ENCODE measurements around the gene TRPM7.

The TRPM7 gene

DNA sequence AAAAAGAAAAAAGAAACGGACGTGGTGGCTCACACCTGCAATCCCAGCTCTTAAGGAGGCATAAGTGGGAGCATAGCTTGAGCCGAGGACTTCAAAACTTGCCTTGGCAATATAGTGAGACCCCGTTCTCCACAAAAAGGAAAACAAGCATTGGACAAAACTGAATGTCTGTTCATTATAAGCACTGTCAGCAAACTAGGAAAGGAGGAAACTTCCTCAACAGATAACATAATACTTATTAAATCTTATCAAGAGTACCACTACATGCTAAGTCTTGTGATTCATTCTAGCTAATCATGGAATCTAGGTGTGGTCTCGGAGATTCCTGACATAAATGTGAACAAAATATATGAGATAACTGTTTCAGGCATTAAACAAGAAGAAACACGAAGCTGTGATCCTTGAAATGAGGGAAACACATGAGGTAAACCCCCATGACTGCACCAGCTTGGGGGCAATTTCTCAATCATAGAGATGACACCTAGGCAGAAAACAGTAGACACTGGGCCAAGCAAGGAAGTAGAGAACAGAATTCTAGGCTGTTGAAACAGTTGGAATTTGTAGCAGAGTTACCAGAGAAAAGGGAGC is 33.3 kb downstream of the TRPM7 start:
- no peak overlapping the region for H3K27ac ChIP-seq
- TF ChIP-seq, protein P1, sequence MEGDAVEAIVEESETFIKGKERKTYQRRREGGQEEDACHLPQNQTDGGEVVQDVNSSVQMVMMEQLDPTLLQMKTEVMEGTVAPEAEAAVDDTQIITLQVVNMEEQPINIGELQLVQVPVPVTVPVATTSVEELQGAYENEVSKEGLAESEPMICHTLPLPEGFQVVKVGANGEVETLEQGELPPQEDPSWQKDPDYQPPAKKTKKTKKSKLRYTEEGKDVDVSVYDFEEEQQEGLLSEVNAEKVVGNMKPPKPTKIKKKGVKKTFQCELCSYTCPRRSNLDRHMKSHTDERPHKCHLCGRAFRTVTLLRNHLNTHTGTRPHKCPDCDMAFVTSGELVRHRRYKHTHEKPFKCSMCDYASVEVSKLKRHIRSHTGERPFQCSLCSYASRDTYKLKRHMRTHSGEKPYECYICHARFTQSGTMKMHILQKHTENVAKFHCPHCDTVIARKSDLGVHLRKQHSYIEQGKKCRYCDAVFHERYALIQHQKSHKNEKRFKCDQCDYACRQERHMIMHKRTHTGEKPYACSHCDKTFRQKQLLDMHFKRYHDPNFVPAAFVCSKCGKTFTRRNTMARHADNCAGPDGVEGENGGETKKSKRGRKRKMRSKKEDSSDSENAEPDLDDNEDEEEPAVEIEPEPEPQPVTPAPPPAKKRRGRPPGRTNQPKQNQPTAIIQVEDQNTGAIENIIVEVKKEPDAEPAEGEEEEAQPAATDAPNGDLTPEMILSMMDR (conservative IDR thresholded peaks at IDR 0.05) = no peak

DNA sequence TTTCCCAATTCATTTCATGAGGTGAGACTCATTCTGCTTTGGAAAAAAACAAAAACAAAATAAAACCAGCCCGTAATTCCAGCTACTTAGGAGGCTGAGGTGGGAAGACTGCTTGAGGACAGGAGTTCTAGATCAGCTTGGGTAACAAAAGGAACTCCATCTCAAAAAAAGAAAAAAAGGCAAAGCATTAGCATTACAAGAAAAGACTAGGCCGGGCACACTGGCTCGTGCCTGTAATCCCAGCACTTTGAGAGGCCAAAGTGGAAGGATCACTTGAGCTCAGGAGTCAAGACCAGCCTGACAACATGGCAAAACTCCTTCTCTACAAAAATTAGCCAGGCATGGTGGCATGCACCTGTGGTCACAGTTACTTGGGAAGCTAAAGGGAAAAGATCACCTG is 33.9 kb downstream of the TRPM7 start:
- no peak overlapping the region for H3K27ac ChIP-seq
- TF ChIP-seq, protein P1 (conservative IDR thresholded peaks at IDR 0.05) = no peak

DNA sequence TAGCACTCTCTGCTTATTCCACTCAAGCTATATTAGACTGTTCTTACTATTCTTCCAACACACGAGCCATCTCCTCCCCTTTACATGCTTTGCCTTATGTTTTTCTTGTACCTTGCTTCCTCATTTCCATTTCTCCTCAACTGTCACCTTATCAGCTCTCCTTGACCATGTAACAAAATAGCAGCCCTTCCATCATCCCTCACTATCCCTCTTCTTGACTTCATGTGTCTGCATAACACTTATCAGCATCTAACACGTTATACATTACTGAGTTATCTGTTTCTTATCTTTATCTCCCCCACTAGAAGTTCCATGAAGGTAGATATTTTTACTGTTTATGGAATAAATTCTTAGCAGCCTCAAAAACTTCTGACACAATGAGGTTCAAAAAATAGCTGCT is 45.3 kb downstream of the TRPM7 start:
- TF ChIP-seq, protein P1 (conservative IDR thresholded peaks at IDR 0.05) = no peak
- H3K27ac ChIP-seq = no peak overlapping the region

DNA sequence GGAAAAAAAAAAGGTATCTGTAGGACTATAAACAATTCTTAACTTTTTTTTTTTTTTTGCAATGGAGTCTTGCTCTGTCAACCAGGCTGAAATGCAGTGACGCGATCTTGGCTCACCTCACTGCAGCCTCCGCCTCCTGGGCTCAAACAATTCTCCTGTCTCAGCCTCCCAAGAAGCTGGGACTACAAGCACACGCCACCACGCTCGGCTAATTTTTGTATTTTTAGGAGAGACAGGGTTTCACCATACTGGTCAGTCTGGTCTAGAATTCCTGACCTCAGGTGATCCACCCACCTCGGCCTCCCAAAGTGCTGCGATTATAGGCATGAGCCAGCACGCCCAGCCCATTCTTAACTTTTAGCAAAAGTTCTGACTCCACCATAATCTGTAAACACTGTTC is 50.5 kb downstream of the TRPM7 start:
- H3K27ac ChIP-seq = no peak overlapping the region
- TF ChIP-seq, protein P1 (conservative IDR thresholded peaks at IDR 0.05) = no peak

DNA sequence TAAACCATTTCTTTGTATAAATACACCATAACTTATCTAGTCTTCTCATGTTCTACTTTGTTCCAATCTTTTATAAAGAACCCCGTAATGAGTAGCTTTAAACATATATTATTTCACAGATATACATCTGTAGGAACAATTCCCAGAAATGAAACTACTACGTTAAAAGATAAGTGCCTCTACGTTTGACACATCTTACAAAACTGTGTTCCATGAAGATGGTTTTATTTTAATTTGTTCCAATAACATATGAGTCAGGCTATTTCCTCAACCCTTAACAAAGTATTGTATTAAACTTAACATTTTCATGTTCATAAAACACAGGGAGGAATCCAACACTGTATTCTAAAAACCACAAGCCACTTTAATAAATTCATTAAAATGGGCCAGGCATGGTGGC is 52.9 kb downstream of the TRPM7 start:
- TF ChIP-seq, protein P1 (conservative IDR thresholded peaks at IDR 0.05) = no peak
- H3K27ac ChIP-seq = no peak overlapping the region

DNA sequence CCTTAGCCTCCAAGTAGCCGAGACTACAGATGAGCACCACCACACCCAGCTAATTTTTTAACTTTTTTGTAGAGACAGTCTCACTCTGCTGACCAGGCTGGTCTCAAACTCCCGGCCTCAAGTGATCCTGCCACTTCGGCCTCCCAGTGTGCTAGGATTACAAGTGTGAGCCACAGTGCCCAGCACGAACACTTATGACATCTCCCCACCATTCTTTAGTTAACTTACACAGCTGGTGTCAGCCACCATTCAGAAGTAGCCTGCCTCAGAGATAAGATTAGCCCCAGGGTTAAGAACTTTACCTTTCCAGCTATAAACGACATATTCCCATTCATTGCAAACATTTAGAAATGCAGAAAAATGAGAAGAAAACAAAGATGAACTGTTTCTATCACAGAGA is 58.2 kb downstream of the TRPM7 start:
- H3K27ac ChIP-seq = no peak overlapping the region
- TF ChIP-seq, protein P1 (conservative IDR thresholded peaks at IDR 0.05) = no peak

DNA sequence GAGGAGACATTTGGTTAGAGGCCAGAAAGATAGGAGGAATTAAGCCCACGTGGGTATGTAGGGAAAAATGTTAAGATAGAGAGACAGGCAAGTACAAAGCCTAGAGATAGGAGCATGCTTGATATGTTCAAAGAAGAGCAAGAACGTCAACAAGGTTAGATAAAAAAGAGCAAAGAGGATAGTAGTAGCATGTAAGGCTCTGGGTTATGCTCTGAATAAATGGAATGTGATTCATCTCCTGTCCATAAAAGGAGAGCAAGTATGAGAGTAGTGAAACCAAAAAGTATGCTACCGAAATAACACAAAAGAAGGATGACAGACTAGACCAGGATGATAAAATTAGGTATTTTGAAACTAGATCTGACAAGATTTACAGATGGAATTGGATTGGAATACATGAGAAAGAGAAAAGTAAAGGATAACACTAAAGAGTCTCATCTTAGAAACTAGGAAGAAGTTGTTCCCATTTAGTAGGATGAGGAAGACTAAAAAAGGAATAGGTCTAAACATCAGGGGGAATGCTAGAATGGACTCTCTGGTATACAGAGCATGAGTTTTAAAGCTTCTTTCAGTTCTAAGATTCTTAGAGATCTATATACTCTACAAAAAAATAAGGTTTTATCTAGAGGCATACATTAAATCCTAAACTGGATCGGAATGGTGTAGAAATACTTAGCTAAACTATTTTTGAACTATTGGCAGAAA is 59.1 kb downstream of the TRPM7 start:
- no peak overlapping the region for H3K27ac ChIP-seq
- TF ChIP-seq, protein P1 (conservative IDR thresholded peaks at IDR 0.05) = no peak
